Measurements from ENCODE around the gene GSN.
A peak's percentile ranks its signal among the peaks of the same experiment; 100 is the strongest.

Gene GSN

DNA sequence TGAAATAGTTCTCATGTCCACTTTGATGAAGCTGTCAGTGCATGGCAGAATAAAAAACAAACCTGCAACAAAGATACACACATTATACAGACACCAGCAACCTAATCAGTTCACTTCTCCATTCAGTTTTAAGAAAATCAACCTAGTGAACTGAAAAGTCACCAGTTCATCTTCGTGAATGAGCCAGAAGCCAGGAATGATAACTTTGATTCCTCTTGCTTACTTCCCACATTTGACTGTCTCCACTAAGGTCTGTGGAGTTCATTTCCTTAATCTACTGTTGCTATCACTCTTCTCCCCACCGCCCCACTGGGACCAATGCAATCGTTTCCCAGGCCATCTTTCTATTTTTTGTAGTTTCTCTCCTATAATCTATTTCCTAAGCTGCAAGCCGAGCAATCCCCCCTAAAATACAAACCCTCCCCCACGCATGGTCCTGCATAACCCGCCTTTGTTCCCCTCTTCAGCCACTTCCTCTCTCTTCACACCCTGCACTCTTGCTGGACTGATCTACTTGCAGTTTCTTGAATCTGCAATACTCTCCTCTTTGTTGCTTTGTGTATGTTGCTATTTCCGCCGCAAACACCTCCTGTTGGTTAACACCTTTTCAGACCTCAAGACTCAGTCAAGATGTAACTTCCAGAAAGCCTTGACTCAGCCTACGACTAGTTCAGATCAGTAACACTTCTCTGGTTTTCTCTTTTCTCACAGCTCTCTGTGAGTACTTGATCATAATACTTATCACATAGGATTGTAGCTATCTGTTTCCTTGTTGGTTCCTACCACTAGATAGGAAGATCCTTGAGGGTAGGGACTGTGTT lies 85.5 kb downstream of the GSN start:
- DNase-seq (ENCODE audit: low spot score): no peak

DNA sequence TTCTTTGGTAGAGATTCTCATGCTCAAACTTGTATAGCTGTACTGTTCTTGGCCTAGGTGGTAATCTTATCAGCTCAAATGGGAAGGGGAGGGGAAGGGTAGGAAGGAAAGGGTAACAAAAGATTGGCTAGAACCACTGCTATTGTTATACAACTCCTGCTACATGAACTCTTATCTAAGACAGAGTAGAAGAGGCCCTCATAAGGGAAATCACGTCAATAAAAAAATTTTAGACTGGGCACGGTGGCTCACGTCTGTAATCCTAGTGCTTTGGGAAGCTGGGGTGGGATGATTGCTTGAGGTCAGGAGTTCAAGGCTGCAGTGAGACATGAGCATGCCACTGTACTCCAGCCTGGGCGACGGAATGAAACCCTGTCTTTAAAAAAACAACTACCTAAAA lies 86.2 kb downstream of the GSN start:
- DNase-seq (ENCODE audit: low spot score): no peak

- no peak for DNase-seq (ENCODE audit: low spot score)
Measured at GRCh38 chr9:121354762-121355161, 86.8 kb downstream of the GSN start.

GRCh38 chr9:121357011-121357410 lies 89.0 kb downstream of the GSN start:
- no peak for DNase-seq (ENCODE audit: low spot score)

- no peak for DNase-seq (ENCODE audit: low spot score)
Measured at GRCh38 chr9:121358751-121359150, 90.8 kb downstream of the GSN start.

DNA sequence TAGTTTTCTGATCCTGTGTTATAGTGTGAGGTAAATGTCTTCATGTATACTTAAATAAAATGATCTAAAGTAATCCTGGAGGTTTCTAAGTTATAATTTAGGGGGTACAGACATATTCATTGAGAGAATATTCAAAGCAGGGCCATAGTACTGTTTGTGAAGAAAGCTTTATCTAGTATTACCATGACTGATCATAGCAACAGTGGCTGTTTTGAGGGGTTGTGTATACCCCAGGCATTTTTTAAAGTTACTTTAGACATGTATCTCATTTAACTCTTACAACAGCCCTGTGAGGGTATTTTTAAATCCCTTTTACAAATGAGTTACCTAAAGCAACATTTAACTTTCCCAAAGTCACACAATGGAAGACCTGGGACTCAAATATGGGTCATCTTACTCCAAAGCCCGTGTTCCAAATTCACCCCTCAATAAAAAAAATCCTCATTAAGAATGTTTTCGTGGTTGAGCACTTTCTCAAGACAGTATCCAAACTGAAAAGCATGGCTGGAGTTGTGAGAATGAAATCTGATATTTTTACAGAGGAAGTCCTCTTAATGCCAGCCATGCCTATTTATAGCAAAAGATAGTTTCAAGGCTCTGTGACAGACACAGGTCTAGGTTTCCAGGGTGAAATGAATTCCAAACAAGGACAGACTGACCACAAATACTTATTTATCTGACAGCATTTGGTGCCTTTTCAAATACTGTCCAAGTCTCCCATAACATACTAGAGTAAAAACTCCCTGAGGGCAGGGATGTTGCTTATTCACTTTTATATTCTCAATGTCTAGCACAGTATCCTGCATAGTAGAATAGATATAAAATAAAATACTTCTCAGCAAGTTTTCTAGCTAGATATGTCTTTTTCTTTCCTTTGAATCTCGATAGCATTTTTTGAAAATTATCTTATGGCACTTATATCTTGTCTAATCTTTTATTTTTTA lies 91.7 kb downstream of the GSN start:
- DNase-seq (ENCODE audit: low spot score): no peak

GRCh38 chr9:121360601-121361374 lies 92.8 kb downstream of the GSN start:
- DNase-seq (ENCODE audit: low spot score): no peak

DNA sequence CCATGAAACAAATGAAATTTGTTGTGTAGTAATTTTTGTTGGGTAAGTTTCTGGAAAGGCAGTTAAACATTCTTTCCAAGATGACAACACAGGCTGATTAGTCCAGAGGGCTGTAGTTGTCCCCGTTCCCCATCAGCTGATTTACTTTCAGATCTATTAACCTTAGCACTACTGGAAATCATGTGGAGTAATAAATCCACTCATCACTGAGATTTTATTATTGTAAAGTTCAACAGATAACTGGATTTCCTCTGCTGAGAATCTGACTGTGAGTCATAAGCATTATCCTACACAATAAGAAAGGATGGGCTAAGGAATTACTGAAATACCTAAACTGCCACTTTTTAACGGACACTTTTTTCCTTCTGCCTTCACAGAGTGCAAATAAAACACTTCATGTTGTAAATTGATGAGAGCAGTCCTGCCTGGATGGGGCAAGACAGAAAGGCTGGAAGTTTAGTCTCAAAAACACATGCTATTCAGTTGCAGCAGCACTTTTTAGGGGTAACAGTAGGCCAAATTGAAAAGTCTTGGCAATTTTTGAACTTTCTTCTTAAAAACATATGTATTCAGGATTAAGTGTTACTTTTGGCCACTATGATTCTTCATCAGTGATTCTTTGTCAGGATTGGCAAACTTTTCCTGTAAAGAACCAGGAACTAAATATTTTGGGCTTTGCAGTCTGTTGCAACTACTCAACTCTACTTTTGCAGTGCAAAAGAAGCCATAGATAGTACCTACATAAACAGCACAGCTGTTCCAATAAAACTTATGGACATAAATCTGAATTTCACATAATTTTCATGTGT lies 95.1 kb downstream of the GSN start:
- no peak for DNase-seq (ENCODE audit: low spot score)

GRCh38 chr9:121363622-121363961 lies 95.6 kb downstream of the GSN start:
- no peak for DNase-seq (ENCODE audit: low spot score)

DNA sequence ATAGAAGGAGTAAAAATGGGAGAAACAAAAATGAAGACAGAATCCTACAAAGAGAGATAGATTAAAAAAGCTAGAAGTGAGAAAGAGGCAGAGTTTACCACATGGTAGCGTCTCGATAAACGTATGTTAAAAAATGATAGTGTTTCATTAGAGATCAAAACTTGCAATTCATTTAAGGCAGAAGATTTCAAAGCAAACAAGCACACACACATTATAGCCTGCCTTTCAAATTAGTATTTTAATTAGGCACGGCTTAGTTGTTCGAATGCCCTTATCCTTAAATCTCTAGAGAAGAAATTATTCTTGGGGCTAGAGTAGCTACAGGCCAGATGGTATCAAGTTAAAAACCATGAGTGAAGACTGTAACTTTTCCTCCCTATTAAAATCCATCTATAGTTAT lies 96.1 kb downstream of the GSN start:
- no peak for DNase-seq (ENCODE audit: low spot score)

GRCh38 chr9:121364886-121365285 lies 96.9 kb downstream of the GSN start:
- no peak for DNase-seq (ENCODE audit: low spot score)

DNA sequence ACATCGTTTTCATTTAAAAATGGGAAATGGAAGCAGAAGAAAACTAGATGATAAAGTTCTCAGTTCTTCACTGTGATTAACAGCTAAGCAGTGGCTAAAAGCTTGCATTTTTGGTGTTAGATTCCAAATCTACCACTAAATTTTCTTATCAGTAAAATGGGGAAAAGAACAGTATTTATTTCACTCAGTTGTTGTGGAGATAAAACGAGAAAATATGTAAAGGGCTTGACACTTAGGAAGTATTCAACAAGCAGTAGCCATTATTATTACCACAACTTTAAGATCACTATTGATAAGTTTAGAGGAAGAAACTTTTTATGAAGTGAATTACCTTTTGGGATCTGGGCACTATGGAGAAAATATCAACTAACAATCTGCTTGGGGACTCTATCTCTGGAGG lies 97.6 kb downstream of the GSN start:
- DNase-seq (ENCODE audit: low spot score): no peak

DNA sequence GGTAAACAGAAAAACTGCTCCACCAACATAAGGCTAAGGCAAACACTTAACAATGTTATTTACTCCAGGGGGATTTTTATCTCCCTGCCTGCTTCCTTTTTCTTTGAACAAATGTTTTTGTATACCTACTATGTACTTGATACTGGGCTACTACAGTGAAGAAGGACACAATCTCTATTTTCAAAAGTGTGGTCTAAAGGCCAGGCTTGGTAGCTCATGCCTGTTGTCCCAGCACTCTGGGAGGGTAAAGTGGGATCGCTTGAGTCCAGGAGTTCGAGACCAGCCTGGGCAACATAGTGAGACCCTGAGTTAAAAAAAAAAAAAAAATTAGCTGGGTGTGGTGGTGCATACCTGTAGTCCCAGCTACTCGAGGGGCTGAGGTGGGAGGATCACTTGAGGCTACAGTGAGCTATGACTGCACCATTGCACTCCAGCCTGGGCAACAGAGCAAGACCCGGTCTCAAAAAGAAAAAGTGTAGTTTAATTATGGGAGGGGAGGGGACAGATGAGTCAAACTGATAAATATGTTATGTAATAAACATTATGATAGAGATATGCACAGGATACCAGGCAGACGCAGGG lies 98.7 kb downstream of the GSN start:
- no peak for DNase-seq (ENCODE audit: low spot score)

DNA sequence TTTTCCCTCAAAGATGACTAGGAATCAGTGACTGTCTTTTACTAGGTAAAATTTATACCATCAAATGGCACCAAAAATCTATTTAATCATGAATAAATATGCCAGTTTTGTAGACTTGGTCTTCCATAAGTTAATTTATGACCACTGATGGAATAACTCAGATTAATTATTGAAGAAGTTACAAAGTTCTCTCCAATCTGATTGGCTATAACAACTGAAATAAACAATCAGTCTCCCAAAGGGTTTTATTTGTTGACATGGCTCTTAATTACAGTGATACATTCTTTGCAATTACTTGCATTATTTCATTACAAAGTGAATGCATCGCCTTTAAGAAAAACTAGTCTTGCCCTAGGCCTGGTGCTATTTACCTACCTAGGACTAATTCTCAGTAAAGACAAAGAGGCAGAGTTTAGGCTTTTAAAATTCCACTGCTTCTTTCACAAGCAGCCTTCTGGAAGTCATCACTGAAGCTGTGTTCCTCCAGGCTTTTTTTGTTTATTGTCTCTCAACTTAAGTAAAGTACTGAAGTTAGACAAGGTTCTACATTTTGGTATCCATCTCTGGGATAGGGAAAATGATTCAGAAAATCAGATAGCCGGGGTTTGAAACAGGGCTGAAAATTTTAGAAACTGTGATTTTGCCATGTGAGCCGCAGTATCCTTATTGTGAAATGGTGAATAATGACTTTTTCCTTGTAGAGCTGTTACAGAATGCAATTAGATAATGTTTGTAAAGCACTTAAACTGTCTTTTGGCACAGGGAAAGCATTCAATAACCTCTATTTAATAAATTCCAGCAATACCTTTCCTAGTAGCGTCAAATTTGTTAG lies 99.6 kb downstream of the GSN start:
- DNase-seq (ENCODE audit: low spot score): no peak

DNA sequence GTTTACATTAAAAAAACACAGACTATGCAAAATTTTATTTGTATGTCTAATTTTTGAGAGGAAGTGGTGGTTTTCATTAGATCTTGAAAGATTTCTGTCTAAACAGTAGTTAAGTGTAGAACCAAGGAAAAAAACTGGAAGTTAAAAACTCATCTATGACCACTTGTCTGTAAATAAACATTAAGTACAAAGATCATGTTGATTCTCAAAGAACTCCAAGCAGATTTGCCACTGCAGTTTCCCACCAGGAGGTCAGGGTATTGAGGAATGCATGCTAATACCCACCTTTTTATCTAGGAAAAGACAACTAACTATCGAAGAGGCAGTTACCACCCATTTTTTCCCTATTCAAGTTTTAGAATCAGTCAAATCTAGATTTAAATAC lies 100.2 kb downstream of the GSN start:
- peak; percentile 31 for DNase-seq (ENCODE audit: low spot score)

DNA sequence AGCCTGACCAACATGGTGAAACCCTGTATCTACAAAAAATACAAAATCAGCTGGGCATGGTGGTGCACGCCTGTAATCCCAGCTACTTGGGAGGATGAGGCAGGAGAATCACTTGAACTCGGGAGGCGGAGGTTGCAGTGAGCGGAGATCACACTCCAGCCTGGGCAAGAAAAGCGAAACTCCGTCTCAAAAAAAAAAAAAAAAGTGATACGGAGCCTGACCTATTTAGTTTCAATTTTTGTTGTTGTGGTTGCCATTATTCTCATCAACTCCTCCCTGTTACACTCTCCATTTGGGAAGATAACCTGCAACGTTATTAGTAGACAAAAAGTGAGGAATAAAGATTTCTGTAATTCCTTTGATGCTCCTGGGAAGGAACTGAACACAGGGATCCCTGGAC lies 100.8 kb downstream of the GSN start:
- DNase-seq (ENCODE audit: low spot score): no peak

DNA sequence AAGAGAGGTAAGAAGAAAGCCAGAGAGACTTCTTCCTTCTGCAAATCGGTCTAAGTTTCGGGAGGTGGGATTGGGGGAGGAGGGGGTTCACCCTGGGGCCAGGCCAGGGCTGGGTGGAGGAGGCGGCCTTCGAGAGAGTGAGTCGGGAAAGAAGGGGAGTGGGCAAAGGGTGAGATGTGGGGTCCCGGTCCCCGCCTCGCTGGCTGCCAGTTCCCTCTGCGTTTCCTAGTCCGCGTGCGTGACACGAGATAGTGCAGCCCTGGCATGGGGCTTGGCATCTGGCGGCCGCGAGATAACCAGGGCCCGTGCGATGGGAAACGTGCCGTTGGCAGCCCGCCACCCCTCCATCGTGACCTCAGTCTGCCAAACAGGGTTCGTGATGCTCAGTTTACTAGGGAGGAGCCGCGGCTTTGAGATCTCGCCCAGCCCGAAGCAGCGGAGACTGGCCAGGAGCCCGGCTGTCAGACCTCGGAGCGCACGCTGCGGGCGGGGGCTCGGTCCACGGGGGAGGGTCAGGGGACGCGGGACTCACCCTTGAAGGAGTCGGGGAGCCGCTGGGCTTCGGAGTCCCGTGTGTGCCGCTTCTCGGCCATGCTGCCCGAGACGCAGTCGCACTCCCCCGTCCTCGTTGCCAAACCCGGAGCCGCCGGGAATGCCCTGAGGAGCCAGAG lies 101.8 kb downstream of the GSN start, which contains the start of gene STOM:
STOM (minus strand) TSS at position 656 of the 671 bp plus-strand sequence; CDS start at position 593, 63 bp downstream.
- DNase-seq (ENCODE audit: low spot score): no peak

- no peak for DNase-seq (ENCODE audit: low spot score)
Measured at GRCh38 chr9:121371495-121372061, 103.6 kb downstream of the GSN start.

Measured in HuH-7.5 (cell line).